Stimulated activated CD8-positive, alpha-beta memory T cell treated with anti-CD3 and anti-CD28 coated beads, Interleukin-15, amount 100 ng/mL, for 4 hours (primary cell): Measurements from ENCODE around the gene PARVB.

Experiments
- DNase-seq, 2 donors: peaks; one replicate each; pipeline ENCODE4 v3.0.0-alpha.2; 2020; ENCODE audit warnings: low read depth in 2 of 2

PARVB gene

DNA sequence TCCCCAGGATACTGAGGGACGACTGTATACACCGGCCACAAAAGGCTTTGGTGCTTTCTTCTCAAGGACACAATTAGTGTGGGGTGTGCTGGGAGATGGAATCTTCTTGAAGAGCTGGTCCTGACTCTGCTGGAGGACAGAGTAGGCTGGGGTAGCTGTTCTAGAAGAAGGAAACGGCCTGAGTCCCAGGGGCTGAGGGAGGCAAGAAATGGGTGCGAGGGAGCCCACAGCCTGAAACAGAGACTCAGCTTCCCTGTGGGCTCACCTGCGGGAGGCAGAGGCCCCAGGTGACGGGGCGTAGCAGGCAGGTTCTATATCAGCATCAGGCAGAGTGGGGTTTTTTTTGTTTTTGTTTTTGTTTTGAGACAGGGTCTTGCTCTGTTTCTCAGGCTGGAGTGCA, 193.2 kb downstream of the PARVB start:
- DNase-seq, result no peak

DNA sequence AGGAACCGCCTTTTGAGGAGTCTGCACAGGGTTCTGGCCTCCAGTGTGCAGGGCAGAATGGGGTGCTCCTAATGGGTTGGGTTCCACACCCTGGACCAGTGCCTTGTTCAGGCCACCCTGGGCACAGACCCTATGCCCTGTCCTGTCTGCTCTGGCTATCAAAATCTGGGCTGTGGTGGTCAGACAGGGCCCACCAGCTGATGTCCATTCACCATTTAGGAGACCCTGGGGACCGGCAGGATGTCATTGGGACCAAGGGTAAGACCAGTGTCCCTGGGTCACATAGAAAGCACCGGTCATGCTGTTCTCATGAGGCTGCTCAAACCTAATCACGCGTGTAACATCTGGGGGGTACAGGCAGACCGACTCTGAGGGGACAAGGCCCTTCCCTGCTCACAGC, 194.0 kb downstream of the PARVB start:
- DNase-seq, result no peak

DNA sequence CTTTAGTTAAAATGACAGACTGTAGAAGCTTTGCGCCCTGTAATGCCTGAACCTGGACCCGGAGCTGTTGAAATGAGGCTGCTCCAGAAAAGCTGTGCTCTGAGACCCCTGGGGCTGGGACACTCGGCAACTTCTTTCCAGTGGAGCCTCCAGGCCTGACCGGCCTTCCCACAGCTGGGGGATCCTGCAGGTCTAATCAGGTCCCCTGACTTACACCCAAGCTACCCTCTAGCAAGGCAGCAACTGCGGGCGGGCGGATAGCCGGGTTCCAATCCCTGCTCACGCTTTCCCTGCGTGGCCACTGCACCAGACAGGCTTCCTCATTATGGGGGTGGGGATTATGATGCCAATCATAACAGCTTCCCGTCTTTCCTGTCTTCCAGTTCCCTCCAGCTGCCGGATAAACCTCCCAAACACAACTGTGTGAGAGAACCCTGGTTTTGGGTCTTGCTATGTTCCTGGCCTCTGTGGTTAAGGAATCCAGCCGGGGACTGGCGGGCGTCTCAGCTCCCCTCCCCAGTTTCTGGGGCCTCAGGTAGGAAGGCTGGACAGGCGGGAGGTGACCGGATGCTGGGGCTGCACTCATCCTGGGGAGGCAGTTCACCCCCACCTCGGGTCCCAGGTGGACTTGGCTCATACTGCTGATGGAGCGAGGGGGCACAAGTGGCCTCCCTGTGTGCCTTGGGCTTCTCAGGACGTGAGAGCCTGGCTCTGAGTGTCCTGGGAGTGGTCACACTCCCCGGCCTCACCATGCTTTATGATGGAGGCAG, 195.2 kb downstream of the PARVB start:
- no peak for DNase-seq

DNA sequence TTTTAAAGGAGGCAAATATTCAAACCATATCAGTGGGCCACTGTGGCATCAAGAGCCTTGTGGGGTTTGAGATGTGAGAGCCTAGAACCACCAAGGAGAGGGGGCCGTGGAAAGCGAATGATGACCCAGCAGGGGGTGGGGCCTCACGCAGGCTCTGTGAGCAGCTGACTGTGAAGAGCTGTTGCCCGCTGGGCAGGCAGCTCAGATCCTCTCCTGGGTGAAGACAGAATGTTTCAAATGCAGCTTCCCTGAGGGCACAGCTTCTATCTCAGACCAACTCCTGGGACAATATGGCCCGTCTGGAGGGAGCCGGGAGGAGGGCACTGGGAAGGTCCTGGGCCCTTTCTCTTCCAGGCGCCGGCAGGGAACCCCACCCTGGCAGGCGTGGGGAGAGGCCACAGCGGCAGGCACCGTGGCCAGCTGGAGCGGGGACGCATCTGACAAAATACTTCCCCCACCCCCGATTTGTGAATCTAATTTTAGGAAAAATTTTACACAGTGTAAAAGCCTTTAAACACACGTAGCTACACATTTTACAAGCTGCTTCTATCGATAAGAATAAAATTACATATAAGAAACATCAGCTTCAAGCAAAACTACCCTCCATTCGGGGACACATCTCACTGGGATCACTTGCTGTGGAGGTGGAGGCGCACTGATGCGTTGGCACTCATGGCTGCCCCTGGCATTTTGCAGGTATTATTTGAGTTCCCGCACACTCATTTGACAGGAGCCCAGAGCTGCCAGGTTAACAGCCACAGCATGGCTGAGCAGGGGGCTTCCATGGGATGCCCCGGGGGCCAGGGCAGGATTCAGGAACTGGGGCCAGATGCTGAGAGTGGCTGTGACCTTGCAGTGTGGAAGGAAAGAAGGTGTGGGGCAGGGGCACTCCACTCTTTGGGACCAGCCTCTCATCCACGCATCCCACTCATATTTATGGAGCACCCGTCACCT, 196.9 kb downstream of the PARVB start:
- DNase-seq, result no peak

DNA sequence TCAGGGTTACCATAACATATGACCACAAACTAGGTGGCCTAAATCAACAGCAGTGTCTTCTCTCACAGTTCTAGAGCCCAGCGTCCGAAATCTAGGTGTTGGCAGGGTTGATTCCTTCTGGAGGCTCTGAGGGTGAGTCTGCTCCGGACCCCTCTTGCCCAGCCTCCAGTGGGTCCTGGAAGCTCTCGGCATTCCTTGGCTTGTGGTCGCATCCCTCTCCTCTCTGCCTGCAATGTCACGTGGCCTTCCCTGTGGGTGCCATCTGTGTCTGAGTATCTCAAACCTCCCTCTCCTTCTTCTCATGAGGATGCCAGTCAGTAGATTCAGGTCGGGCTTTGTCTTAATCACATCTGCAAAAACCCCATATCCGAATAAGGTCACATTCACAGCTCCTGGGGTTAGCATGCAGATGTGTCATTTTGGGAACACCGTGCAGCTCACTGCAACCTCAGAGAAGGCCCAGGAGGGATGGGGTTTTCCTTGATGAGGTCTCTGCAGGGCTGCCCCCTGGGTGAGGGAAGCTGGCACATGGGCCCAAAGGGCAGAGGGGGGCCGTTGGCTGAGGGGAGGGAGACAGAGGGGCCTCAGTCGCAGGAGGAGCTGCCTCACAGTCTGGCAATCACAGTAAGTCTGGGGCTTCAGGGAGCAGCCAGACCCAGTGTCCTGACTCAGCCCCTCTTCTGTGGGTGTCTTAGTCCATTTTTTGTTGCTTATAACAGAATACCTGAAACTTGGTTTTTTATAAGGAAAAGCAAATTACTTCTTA, 197.8 kb downstream of the PARVB start:
- no peak for DNase-seq
